Muscle layer of duodenum (tissue), 2 donors: ENCODE data around the gene ARID5B.

ENCODE experiments used
- H3K27ac ChIP-seq: one replicate; pipeline ENCODE4 v1.7.0; 2013; ENCODE audit warnings: mild to moderate bottlenecking, low read length
- H3K27me3 ChIP-seq: one replicate; pipeline ENCODE4 v1.7.0; 2013; ENCODE audit warnings: low read depth, mild to moderate bottlenecking, control low read depth, low read length
- H3K36me3 ChIP-seq, 2 donors: one replicate each; pipeline ENCODE4 v1.7.0; 2013; ENCODE audit warnings: low read length in 2 of 2, control low read depth in 1 of 2, mild to moderate bottlenecking in 1 of 2; ENCODE audit not compliant: insufficient read depth in 2 of 2, control insufficient read depth in 1 of 2
- H3K4me1 ChIP-seq, 2 donors: one replicate each; pipeline ENCODE4 v1.7.0; 2013; ENCODE audit warnings: low read length in 2 of 2, mild to moderate bottlenecking in 2 of 2, control low read depth in 1 of 2, moderate library complexity in 1 of 2; ENCODE audit not compliant: insufficient read depth in 2 of 2, control insufficient read depth in 1 of 2
- H3K4me3 ChIP-seq, 2 donors: one replicate each; pipeline ENCODE4 v1.7.0; 2013; ENCODE audit warnings: low read length in 2 of 2, low read depth in 1 of 2, mild to moderate bottlenecking in 1 of 2
- H3K9me3 ChIP-seq, 2 donors: one replicate each; pipeline ENCODE4 v1.7.0; 2013; ENCODE audit warnings: low read length in 2 of 2, control low read depth in 1 of 2, mild to moderate bottlenecking in 1 of 2; ENCODE audit not compliant: control insufficient read depth in 1 of 2
- donor health status: healthy.

Gene ARID5B

GRCh38 chr10:61890430-61890829 lies 11.1 kb upstream of the ARID5B start:
- H3K27ac ChIP-seq = no peak overlapping the region
- no peaks in the 10 kb centered on the region for H3K36me3 ChIP-seq
- H3K27me3 ChIP-seq = no peaks in the 10 kb centered on the region
- H3K9me3 ChIP-seq = no peaks in the 10 kb centered on the region
- H3K4me3 ChIP-seq = no peak overlapping the region
- H3K4me1 ChIP-seq = no peaks in the 10 kb centered on the region

- no peaks in the 10 kb centered on the region for H3K36me3 ChIP-seq
- H3K4me3 ChIP-seq = no peak overlapping the region
- no peak overlapping the region for H3K27ac ChIP-seq
- no peaks in the 10 kb centered on the region for H3K27me3 ChIP-seq
- no peaks in the 10 kb centered on the region for H3K9me3 ChIP-seq
- H3K4me1 ChIP-seq = no peaks in the 10 kb centered on the region
These were observed 10.6 kb upstream of the ARID5B start for GRCh38 chr10:61890881-61891409.

- Histone ChIP-seq H3K27me3 (no peaks in the 10 kb centered on the region), H3K27ac (no peak overlapping the region), H3K4me1 (peaks cover 0 to 4% of the 10 kb centered on the region in 2 donors), H3K9me3 (no peaks in the 10 kb centered on the region), H3K36me3 (no peaks in the 10 kb centered on the region), H3K4me3 (no peak overlapping the region)
These were observed 9.5 kb upstream of the ARID5B start for GRCh38 chr10:61891906-61892585.

DNA sequence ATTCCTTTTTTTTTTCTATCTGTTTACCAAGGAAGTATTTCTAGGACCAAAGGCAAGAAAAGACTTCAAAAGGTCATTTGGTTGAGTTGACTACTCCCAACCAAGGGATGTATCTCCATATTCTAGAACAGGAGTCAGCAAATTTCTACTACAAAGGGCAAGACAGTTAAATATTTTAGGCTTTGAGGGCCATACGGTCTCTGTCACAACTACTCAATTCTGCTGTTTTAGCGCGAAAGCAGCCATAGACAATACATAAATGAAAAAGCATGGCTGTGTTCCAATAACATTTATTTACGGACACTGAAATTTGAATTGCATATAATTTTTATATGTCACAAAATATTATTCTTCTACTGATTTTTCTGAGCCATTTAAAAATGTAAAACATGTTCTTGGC lies 8.5 kb upstream of the ARID5B start:
- H3K4me1 ChIP-seq = peaks cover 3 to 14% of the 10 kb centered on the region in 2 donors
- H3K27ac ChIP-seq = no peak overlapping the region
- no peaks in the 10 kb centered on the region for H3K36me3 ChIP-seq
- no peak overlapping the region for H3K4me3 ChIP-seq
- no peaks in the 10 kb centered on the region for H3K27me3 ChIP-seq
- H3K9me3 ChIP-seq = no peaks in the 10 kb centered on the region

GRCh38 chr10:61894133-61894532 lies 7.4 kb upstream of the ARID5B start:
- no peak overlapping the region for H3K27ac ChIP-seq
- H3K4me1 ChIP-seq = peaks cover 14 to 15% of the 10 kb centered on the region in 2 donors
- no peak overlapping the region for H3K4me3 ChIP-seq
- no peaks in the 10 kb centered on the region for H3K36me3 ChIP-seq
- H3K27me3 ChIP-seq = no peaks in the 10 kb centered on the region
- H3K9me3 ChIP-seq = no peaks in the 10 kb centered on the region

- Histone ChIP-seq H3K36me3 (no peaks in the 10 kb centered on the region), H3K4me1 (peaks cover 14 to 15% of the 10 kb centered on the region in 2 donors), H3K27ac (no peak overlapping the region)
These were observed 5.5 kb upstream of the ARID5B start for GRCh38 chr10:61895898-61896600.

GRCh38 chr10:61896854-61897661 lies 4.4 kb upstream of the ARID5B start:
- Histone ChIP-seq H3K27me3 (no peaks in the 10 kb centered on the region), H3K4me1 (peaks cover 14 to 15% of the 10 kb centered on the region in 2 donors), H3K36me3 (no peaks in the 10 kb centered on the region), H3K4me3 (peak overlapping the region; percentile 32 to 56), H3K27ac (peak overlapping the region; percentile 67), H3K9me3 (no peaks in the 10 kb centered on the region)

More at GRCh38 chr10:61895898-61896600, 5.5 kb upstream of the ARID5B start:
- H3K27me3 ChIP-seq = no peaks in the 10 kb centered on the region
- no peaks in the 10 kb centered on the region for H3K9me3 ChIP-seq
- H3K4me3 ChIP-seq = no peak overlapping the region

- no peaks in the 10 kb centered on the region for H3K27me3 ChIP-seq
- H3K9me3 ChIP-seq = no peaks in the 10 kb centered on the region
- H3K4me3 ChIP-seq = peak overlapping the region; percentile 32 to 56
- peaks cover 14 to 15% of the 10 kb centered on the region in 2 donors for H3K4me1 ChIP-seq
- H3K36me3 ChIP-seq = no peaks in the 10 kb centered on the region
- peak overlapping the region; percentile 67 for H3K27ac ChIP-seq
These were observed 3.6 kb upstream of the ARID5B start for GRCh38 chr10:61897671-61898434.

DNA sequence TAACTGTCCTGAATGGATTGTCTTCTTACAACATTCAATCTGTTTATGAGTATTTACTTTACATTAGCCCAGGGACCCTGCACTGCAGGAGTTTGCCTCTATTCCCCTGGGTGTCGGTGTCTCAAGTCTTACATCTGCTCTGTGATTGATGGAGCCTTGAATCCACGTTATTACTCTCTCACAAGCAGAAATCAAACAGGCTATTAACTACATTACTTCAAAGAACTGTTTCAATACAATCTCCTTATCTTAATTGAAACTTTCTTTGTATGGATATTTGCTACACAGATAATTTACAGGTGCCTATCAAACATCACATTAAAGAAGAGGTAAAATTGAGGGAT lies 3.1 kb upstream of the ARID5B start:
- no peak overlapping the region for H3K27ac ChIP-seq
- H3K9me3 ChIP-seq = no peaks in the 10 kb centered on the region
- no peak overlapping the region for H3K4me3 ChIP-seq
- no peaks in the 10 kb centered on the region for H3K27me3 ChIP-seq
- H3K36me3 ChIP-seq = peaks cover 0 to 3% of the 10 kb centered on the region in 2 donors
- peaks cover 14 to 15% of the 10 kb centered on the region in 2 donors for H3K4me1 ChIP-seq

DNA sequence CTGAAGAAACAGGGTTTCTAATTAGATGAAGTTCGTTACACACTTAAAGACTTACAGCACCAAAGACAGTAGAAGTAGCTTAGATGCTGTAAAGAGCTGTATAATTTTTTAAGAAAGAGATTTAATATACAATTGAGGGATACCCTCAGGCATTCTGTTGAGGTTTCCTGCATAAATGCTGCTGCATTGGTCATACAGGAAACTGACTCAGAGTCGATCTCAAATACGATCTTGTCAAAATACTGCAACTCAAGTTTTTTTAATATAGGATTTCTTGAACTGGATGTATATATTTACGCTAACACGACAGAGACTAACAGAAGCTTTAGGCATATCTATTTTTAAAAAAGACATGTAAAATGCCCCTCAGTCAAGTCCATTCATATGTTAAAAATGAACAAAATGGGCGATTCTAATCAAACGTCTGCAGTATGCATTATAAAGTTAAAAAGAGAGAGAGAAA lies 2.4 kb upstream of the ARID5B start:
- H3K4me1 ChIP-seq = peaks cover 14 to 15% of the 10 kb centered on the region in 2 donors
- peaks cover 0 to 4% of the 10 kb centered on the region in 2 donors for H3K36me3 ChIP-seq
- no peaks in the 10 kb centered on the region for H3K9me3 ChIP-seq
- peak overlapping the region; percentile 77 to 78 for H3K4me3 ChIP-seq
- peak overlapping the region; percentile 100 for H3K27ac ChIP-seq
- no peaks in the 10 kb centered on the region for H3K27me3 ChIP-seq
